UCSD-AML1 (cell line): Measurements from ENCODE around the gene SLC25A48.
"Not testable (repeated sequence)": the region's sequence is repeated elsewhere in the genome, so short reads cannot be mapped to it uniquely, and the experiment has no call there.

ENCODE experiments used
- DNase-seq: peaks from one replicate; lab custom pipeline; 2025; ENCODE audit not compliant: unreplicated experiment; lab: John Stamatoyannopoulos, UW

The SLC25A48 gene

DNA sequence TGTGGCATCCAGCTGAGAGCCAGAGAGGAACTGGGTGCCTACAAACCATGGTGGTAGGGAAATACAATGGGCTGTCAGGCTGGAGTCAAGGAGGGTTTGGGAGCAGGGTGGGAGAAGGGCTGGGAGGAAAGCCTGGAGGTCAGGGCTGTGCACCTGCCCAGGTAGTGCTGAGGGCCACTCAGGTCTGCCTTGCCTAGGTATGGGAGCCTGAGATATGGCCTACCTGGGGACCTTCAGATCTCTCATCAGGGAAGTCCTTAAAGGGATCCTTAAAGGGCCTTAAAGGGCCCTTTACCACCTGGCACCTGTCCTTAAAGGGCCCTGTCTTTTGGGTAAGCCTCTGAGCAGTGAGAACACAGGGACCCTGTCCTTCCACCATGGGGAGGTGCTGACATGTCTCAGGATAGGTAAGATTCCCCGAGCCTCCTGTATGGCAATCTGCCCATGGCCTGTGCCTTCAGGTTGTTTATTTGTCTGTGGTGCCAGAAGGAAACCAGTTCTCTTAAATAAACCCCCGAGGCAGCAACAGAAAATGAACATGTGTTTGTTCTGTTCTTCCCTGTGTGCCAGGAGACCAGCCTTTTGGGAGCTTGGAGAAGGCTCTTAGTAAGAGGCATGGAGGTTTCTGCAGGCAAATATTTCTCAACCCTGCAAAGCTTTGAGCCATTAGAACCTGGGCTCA, 23.3 kb downstream of the SLC25A48 start:
- DNase-seq = no peak

- not testable (repeated sequence) for DNase-seq
Measured at GRCh38 chr5:135859186-135859585, 24.7 kb downstream of the SLC25A48 start.

DNA sequence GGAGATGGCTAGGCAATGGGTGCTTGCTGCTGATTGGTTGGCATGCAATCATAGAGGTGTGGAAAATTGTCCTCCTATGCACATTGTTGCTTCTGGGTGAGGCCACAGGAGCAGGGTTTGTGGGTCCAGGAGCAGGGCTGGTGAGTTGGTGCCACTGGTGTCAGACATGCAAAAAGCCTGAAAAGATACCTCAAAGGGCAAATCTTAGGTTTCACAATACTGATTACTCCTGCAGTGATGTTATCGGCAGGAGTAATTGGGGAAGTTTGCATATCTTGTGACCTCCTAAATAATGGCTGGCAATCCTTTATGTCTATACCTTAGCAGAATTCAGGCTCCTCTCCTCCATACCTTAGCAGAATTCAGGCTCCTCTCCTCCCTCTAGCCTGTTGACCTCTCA, 25.2 kb downstream of the SLC25A48 start:
- no peak for DNase-seq

- DNase-seq = no peak
Measured at GRCh38 chr5:135861641-135862040, 27.2 kb downstream of the SLC25A48 start.

DNA sequence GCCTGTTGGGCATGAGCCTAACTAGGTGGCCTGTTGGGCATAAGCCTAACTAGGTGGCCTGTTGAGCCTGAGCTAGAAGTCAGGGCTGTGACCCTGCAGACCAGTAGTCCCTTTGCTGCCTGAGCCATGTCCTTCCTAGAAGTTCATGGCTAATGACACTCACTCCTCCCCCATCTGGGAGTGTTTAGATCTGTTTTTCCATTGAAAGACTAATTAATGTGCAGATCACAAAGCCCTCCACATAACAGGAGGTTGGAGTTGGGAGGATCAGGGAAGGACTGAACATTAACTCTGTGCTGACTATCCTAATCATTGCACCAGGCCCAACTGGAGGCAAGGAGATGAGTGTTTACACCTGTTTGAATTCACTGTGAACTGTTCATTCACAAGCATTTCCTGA, 27.6 kb downstream of the SLC25A48 start:
- DNase-seq = no peak

- DNase-seq = no peak
Measured at GRCh38 chr5:135862744-135863143, 28.3 kb downstream of the SLC25A48 start.

DNA sequence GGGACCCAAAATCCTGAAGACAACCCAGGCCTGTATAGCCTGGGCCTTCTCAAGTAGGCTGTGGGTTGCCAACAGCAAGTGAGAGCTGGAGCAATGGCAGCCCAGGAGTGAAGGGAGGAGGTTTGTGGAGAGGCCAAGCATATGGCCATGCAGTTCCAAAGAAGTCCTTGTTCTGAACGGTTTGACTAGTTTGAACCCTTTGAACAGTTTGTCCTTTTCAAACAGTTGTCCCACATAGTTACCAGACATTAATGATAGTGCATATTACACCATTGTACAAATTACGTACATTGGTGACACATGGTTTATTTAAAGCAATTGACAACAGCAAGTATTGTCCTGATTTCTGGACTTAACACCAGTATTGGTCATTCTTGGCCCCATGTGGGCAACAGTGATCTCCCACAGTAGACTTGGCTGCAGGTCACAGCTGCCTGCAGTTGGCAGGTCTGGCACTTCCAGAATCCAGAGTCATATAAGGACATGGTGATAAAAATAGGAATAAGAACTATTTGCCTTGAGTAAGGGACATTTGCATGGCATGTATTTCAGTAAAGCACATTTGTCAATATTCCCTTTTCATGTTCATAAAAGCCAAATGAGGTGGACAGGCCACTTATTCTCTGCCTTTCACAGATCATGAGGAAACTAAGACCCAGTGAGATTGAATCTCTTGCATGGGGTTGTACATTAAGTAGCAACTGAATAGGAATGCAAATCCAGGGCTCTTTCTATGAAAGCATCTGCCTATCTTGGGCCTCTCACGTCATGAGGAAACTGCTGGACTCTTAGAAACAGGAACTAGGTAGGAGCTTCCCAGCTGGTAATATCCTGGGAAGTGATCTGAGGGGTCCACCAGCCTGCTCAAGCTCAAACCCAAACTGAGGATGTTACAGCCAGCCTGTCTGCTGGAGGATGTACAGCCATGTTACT, 30.3 kb downstream of the SLC25A48 start:
- no peak for DNase-seq

DNA sequence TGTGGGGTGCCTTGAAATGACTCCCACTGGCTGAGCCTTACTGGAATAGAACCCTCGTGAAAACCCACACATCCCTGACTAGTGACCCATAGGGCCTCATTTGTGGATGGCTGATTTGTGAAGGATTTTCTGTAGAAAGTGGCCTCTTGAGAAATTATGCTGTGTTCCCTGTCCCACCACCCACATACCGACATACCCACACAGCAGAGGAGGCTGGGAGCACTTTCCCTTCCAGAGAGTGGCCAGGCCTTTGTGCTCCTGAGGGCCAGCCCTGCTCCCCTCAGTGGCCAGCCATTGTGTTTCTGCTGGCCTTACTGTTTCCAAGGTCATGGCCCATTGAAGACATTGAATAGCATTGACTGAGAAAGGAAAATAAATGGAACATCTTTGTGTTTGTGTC, 31.6 kb downstream of the SLC25A48 start:
- DNase-seq = no peak

DNA sequence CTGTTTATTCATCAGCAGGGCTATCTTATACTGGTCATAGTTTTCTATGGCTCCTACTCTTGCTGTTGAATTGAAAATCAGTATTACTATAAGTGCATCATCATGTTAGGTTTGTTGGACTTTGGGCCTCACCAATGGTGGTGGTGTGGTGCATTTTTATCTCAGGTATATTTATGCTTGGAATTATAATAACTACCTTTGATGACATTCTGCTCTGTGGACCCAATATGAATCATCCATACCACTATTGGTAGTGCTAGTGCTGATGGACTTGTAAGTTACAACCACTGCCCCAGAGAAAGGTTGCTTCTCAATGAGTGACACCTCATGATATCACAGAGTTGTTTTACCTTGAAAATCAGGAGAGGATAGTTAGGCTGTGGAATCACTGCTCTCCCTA, 33.1 kb downstream of the SLC25A48 start:
- no peak for DNase-seq

DNA sequence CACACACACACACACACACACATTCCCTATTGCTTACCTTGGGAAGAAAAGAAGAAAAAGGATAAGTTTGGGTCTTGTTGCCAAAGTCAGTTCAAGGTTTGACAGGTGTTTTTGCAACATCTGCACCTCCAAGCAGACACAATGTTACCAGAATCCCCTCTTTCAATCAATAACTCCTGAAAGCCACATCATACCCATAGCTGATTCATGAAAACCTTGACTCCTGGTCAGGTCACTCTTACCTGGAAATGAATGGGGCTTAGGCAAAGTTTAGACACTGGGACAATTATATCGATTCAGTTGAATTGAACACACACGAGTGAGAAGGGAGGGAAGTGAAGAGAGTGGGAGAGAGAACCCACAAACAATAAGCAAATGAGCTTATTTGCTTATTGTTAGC, 34.2 kb downstream of the SLC25A48 start:
- no peak for DNase-seq

GRCh38 chr5:135869276-135869675, 34.8 kb downstream of the SLC25A48 start:
- no peak for DNase-seq

DNA sequence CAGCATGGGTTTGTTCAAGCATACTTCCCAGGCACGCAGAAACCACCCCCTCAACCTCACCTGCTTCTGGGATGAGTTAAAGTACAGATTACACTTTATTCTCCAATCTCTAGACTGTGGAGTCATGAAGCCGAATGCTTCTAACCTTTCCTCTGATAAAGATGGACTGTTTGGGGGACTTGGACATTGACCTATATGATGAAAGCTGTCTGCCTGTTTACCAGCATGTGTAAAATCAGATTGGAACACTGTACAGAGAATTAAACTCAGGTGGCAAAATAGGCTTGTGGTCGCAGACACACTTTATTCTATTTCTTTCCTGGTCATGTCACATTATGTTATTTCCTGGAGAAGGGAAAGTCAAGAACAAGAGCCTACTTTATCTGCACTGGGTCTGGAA, 35.5 kb downstream of the SLC25A48 start:
- no peak for DNase-seq

DNA sequence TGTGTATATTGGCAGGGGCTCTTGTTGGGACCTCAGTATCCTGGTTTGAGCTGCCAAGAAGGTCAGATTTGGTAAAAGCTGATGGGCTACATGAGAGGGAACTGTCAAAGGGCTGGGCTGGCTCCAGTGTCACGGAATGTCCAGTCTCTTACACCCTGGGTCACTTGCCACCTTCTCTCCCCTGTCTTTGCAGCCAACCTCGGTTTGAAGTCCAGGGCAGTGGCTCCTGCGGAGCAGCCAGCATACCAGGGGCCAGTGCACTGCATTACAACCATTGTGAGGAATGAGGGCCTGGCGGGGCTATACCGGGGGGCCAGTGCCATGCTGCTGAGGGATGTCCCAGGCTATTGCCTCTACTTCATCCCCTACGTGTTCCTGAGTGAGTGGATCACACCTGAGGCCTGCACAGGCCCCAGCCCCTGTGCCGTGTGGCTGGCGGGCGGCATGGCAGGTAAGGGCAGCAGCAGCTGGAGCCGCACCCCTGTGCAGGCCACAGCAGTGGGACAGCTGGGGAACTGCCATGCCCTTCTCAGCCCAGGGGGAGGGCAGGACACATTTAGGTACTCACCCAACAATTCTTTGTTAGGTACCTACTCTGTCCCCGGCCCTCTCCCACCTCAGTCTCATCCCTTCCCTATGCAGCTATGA, 36.9 kb downstream of the SLC25A48 start:
- DNase-seq = no peak

- no peak for DNase-seq
Measured at GRCh38 chr5:135873831-135874230, 39.4 kb downstream of the SLC25A48 start.

DNA sequence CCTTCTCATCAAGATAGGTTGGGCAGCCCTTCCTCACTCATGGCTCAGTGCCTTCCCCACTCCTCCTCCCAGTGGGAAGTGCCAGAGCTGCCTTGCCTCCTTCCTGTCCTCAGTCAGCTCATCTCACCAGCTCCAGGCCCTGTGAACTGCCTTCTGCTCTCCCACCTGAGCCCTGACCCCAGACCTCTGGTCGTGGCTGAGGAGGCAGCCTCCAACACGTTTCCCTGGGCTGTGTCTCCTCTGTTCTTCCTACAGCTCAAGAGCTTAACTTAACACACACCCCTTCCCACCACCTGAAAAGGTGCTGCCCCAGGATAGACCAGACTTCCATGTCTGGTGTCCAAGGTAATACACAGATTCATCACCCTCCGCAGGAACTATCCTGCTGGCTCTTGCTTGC, 40.0 kb downstream of the SLC25A48 start:
- no peak for DNase-seq

- no peak for DNase-seq
Measured at GRCh38 chr5:135875567-135875966, 41.1 kb downstream of the SLC25A48 start.

DNA sequence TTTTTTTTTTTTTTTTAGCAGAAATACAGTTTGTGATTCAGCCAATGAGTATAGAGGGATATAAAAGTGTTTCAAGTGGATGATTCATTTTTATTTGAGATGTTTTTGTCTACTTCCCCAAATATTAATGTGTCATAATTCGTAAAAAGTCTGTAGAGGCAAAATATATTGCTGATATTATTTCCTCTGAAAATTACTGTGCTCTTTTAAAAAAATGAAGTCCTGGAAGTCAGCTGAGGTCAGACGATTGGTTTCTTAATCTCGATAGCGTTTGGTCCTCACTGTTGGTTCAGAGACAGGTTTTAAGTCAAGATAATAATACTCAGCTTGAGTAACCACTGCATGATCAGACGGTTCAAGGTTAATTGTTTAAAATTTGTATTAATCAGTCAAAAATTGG, 41.7 kb downstream of the SLC25A48 start:
- no peak for DNase-seq

GRCh38 chr5:135877570-135878155, 43.2 kb downstream of the SLC25A48 start:
- DNase-seq = no peak

- DNase-seq = no peak
Measured at GRCh38 chr5:135878156-135878620, 43.7 kb downstream of the SLC25A48 start.

GRCh38 chr5:135879591-135879990, 45.1 kb downstream of the SLC25A48 start:
- no peak for DNase-seq

- DNase-seq = no peak
Measured at GRCh38 chr5:135880278-135880677, 45.8 kb downstream of the SLC25A48 start.
